HG03025 (cell line): ENCODE measurements around the gene CATSPER3.
"Not testable (repeated sequence)": the region's sequence is repeated elsewhere in the genome, so short reads cannot be mapped to it uniquely, and the experiment has no call there.

Source experiments
- ATAC-seq: cut with Tn5 transposase; IDR thresholded peaks from one replicate; pipeline ENCODE4 v1.9.1; 2021; ENCODE audit warnings: mild to moderate bottlenecking, moderate library complexity; ENCODE audit not compliant: unreplicated experiment, low FRiP score

CATSPER3 gene

DNA sequence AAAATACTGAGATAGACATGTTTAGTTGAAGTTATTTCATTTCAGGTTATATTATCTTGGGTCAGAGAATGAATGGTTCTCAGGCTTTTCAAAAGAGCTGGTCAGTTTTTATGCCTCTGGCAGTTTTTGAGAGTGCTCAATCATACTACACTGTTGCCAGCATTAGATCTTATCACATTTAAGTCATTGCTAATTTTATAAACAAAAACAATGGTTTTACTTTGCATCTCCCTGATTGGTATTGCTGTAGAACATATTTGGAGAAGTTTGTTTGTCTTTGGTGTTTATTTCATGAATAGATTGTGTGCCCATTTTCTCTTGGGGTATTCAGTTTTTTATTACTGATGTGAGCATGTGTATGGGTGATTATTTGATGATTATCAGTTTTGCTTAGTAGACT is 1.5 kb downstream of the CATSPER3 start:
- ATAC-seq, result no peak

DNA sequence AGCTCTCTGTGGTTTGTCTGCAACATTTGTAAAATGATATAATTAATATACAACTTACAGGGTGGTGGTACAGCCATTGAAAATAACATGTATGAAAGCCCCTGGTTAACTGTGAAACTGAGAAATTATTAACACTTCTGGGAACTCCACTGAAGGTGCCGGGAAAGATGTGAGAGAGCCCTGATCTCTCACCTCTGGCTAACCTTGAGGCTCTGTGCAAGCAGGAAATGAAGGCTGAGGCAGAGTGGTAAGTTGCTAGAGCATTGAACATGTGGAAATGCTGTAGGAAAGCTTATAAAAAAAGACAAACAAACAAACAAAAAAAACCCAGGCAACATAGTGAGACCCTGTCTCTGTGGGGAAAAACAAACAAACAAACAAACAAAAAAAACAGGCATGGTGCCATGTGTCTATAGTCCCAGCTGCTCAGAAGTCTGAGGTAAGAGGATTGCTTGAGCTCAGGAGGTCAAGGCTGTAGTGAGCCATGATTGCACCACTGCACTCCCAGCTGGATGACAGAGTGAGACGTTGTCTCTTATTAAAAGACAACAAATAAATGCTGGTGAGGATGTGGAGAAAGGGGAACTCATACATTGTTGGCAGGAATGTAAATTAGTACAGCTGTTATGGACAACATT is 7.5 kb downstream of the CATSPER3 start:
- no peak for ATAC-seq

DNA sequence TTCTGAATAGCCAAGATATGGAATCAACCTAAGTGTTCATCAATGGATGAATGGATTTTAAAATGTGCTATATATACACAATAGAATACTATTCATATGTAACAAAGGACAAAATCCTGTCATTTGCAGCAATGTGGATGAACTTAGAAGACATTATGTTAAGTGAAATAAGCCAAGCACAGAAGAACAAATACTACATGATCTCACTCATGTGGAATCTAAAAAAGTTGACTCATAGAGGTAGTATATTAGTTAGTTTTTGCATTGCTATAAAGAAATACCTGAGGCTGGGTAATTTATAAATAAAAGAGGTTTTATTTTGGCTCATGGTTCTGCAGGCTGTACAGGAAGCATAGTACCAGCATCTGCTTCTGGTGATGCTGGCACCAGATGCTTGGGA is 8.1 kb downstream of the CATSPER3 start:
- no peak for ATAC-seq

DNA sequence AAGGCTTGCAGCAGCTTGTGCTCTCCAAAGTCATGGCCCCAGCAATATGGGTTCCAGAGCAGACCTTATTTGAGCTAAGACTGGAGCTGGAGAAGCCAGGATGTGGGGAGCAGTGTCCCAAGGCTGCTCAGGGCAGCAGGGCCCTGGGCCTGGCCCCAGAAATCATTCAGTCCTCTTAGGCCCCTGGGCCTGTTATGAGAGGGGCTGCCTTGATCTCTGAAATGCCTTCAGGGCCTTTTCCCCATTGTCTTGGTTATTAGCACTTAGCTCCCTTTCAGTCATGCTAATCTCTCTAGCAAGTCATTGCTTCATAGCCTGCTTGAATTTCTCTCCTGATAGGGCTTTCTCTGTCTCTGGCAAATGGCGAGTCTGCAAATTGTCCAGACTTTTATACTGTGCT is 9.1 kb downstream of the CATSPER3 start:
- ATAC-seq, result no peak

DNA sequence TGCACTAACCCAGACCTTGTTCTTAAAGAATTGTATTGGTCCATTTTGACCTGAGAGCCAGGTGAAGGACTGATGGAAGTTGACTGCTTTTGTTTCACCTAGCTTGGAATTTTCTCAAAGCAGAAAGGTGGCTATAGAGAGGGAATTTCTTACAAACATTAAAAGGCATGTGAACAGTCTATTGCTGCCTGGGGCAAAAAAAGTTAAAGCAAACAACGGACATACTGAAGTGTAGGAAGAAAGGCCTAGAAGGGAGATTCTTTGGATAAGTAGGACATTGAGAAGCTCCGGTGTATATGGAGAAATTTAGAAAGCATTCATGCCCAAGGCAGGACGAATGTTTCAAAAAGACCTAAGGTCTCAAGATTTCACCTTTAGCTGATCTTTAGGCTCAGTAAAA is 11.7 kb downstream of the CATSPER3 start:
- no peak for ATAC-seq

DNA sequence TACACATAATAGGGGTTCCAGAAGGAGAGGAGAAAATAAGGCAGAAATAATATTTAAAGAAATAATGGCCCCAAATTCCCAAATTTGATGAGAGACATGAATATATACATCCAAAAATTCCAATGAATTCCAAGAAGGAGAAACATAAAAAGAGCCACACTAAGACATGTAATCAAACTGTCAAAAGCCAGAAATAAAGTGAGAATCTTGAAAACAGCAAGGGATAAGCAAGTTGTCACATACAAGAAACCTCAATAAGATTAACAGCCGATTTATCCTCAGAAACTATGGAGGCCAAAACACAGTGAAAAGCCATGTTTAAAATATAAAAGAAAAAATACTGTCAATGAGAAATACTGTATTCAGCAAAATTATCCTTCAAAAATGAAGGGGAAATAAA is 14.5 kb downstream of the CATSPER3 start:
- ATAC-seq, result no peak

DNA sequence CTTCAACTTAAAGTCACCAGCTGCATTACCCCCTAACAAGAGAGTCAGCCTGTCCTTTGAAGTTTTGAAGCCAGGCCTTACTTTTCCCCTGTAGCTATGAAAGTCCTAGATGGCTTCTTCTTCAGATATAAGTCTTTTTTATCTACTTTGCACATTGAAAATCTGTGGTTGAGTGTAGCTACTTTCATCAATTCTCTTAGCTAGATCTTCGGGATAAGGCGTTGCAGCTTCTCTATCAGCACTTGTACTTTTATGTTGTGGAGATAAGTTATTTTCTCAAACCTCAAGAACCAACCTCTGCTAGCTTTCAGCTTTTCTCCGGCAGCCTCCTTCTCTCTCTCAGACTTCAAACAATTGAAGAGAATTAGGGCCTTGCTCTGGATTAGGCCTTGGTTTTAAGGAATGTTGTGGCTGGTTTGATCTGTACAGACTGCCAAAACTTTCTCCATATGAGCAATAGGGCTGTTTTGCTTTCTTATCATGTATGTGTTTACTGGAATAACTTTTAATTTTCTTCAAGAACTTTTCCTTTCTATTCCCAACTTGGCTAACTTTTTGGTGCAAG is 21.6 kb downstream of the CATSPER3 start:
- no peak for ATAC-seq

DNA sequence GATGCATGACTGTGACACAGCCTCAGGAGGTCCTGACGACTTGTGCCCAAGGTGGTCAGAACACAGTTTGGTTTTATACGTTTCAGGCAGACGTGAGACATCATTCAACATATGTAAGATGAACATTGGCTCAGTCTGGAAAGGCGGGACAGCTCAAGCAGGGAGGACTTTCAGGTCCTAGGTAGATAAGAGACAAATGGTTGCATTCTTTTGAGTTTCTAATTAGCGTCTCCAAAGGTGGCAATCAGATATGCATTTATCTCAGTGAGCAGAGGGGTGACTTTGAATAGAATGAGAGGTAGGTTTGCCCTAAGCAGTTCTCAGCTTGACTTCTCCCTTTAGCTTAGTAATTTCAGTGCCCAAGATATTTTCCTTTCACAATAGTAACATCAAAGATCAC is 22.5 kb downstream of the CATSPER3 start:
- not testable (repeated sequence) for ATAC-seq

DNA sequence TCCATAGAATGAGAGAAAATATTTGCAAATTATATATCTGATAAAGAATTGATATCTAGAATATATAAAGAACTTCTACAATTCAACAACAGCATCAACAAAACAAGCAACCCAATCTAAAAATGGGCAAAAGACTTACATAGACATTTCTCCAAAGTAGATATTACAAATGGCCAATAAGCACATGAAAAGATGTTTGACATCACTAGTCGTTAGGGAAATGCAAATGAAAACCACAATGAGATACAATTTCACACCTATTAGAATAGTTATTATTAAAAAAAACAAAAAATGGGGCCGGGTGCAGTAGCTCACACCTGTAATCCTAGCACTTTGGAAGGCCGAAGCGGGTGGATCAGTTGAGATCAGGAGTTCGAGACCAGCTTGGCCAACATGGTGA is 24.4 kb downstream of the CATSPER3 start:
- no peak for ATAC-seq

DNA sequence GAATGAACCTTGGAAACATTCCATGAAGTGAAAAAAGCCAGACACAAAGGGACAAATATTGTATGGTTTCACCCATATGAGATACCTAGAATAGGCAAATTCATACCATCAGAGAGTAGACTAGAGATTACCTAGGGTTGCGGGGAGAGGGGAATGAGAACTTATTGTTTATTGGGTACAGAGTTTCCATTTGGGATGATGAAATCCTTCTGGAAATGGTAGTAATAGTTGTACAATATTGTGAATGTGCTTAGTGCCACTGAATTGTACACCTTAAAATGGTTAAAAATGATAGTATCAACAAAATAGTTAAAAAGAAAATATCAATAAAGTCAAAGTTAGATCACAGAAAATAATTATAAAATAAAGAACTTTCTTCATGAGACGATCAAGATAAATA is 25.5 kb downstream of the CATSPER3 start:
- no peak for ATAC-seq

DNA sequence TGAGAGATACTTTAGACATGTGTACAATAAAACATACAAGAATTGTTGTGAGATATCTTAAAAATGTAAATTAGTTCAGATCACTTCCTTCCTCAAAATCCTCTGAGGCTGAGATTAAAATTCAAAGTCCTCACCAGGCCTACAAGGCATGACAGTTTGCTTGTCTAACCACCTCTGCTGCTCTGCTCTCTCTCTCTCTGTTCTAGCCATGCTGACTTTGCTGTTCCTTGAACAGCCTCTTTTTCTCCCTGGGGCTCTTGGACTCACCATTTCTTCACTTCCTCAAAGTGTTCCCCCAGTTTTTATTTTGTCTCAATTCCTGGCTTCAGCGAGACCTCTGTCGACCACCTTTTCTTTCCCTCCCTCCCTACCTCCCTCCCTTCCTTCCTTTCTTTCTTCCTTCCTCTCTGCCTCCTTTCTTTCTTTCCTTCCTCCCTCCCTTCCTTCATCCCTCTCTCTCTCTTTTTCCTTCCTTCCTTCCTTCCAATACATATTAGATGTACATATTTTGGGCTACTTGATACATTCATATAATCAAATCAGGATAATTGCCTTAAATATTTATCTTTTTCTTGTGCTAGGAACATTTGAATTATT is 27.0 kb downstream of the CATSPER3 start:
- no peak for ATAC-seq

DNA sequence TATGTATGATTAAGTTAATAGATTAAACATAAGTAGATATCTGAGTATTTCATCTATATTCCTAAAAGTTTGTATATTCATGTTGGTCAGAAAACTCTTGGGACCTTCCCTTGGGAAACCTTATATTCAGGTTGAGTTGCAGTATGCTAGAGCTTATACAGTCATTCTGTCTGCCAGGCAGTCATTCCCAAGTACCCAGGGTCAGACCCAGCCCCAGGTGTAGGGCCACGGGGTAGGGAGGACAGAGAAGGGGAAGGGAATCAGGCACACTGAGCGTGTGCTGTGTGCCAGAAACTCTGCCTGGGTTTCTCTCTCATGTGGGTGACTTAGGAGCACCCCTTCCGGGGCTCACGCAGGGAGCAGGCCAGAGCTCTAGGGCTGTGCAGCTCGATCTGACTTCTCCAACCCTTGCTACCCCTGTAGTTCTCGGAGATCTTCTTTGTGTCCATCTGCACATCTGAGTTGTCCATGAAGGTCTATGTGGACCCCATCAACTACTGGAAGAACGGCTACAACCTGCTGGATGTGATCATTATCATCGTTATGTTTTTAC is 28.2 kb downstream of the CATSPER3 start:
- ATAC-seq, result no peak

DNA sequence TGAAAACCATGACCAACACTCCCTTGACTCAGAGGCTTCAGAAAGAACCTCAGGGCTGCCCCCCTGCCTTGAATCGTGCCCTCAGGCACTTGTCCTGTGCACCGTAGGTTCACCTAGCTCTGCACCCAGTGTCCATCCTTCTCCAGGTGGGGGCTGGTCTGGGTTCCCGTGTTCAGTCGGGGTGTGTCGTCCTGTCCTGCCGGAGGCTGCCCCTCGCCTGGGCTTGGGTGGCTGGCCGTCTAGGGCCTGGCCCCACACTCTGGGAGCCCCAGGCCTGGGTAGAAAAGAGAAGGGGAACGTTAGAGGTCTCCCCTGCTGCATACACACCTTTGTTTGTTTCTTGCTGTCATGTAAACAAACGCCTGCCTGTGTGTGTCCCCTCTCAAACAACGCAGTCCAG is 29.3 kb downstream of the CATSPER3 start:
- no peak for ATAC-seq

DNA sequence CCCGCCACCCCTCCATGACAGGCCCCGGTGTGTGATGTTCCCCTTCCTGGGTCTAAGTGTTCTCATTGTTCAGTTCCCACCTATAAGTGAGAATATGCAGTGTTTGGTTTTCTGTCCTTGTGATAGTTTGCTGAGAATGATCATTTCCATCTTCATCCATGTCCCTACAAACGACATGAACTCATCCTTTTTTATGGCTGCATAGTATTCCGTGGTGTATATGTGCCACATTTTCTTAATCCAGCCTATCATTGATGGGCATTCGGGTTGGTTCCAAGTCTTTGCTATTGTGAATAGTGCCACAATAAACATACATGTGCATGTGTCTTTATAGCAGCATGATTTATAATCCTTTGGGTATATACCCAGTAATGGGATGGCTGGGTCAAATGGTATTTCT is 30.4 kb downstream of the CATSPER3 start:
- ATAC-seq, result not testable (repeated sequence)

DNA sequence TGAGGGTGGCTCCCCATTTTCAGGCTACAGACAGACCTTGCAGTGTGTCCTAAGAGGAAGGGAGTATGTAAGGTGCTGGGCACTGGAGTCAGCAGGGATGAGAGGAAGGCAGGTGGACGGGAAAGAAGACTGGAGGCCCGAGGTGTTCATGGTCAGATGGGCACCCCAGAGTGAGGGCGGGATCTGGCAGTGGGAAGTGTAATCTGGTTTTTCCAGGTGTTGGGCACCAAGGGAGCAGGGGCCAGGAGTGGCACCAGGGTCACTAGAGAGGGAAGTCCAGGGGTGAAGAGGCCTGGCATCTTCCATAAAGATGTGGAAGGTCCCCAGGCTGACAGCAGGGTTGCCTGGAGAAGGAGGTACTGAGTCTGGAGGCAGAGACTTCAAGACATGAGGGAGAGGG is 36.7 kb downstream of the CATSPER3 start:
- ATAC-seq, result no peak

DNA sequence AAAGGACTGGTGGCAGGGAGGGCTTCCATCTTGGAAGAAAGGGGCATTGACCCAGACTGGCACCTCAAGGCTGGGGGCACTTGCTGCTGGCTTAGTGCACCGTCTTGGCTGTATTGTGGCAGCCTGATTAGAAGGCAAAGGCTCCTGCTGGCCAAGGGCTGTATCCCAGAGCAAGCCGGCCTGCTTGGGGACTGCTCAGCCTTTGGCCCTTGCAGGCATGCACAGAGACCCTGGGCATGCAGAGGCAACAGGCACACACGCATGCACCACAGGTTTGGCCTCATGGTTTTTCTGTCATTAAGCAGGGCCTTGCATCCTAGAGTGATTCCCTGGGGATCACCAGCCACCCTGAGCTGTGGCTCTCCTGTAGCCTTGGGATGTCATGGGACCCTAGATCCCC is 37.4 kb downstream of the CATSPER3 start:
- ATAC-seq, result no peak

DNA sequence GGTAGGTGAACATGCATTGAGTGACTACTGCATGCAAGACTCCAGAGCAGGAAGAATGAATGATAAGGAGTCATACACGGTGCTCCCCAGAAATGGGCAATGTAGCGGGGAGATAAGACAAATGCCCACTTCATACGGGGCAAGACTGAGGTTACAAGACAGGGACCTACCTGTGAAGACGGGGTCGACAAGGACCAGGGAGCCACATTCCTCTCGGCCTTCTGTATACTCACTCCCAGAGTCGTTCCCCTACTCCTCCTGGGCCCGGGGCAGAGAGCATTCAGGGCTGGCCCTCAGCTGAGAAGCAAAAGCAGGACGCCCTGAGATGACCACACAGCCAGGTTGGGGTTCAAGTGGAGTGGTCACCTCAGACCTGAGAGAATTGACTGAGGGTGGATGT is 39.6 kb downstream of the CATSPER3 start:
- ATAC-seq, result no peak

DNA sequence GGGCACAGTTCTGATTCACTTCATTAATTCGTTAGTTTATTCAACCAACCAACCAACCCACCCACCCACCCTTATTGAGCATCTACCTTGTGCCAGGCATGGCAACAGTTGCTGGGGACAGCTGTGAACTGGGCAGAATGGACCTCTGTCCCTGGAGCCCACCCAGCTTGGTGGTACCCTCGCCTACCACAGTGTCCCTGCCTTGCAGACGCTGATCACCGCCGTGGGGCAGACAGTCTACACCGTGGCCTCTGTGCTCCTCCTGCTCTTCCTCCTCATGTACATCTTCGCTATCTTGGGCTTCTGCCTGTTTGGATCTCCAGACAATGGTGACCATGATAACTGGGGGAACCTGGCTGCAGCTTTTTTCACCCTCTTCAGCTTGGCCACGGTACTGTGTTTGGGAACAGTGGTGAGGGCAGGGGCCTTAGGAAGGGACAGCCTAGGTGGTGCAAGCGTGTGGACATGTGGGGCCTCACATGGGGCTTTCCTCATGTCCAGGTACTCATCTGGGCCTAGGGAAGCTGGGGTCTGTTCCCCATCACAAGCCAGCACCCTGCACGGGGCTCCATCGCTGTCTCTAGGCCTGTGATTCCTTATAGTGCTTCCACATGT is 40.1 kb downstream of the CATSPER3 start:
- no peak for ATAC-seq

DNA sequence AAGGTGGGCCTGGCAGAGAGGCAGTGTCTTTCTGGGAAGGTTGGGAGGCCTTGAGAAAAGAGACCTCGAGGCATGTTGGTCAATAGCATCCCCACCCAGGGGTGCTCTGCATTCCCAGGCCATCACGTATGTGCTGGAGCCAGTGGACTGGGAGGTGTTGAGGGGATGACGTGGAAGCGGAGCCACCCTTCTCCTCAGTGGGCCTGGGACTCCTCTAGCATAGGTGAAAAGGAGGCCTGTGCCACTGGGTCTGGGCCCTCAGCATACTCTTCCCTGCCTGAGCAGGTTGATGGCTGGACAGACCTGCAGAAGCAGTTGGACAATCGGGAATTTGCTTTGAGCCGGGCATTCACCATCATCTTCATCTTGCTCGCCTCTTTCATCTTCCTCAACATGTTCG is 40.8 kb downstream of the CATSPER3 start:
- ATAC-seq, result no peak

DNA sequence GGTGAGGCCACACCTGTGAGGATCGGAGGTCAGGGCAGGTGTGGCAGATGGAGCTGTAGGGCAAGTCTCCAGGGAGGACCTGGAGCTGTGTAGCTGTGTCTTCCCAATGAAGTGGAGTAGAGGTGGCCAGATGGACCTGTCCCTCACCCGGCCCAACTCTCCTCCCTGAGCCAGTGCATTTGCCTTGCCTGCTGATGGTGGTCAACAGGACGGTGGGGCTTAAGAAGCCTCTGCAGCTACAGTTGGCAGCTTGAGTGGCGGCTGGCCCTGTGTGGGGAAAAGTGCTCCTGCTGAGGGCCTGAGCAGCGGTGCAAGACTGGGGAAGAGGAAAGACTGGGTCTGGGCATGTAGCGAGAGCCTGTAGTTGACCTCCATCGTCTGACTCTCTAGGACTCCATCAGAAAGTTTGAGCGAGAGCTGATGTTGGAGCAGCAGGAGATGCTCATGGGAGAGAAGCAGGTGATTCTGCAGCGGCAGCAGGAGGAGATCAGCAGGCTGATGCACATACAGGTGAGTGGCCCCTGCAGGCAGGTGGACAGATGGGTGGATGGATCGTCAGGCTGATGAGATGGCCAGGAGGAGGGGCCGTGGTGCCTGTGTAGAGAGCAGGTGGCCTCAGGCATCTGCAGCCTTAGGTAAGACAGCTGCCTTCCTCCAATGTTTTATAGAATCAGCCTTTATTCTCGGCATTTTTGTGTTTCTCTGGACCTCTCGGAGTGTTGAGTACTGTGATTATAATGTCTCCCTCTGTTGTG is 41.5 kb downstream of the CATSPER3 start:
- ATAC-seq, result no peak
